ENCODE measurements around the gene CCR6. TPM values are rescaled to one million over a fixed set of nuclear protein-coding genes. Genes with fewer than 3 reads are reported as not detected.

CCR6 gene
- total RNA-seq, 1 experiment from 2014 or later, result not detected

- no peak overlapping the region; a peak in 1 of 7 replicates for H3K27ac Mint-ChIP-seq
- H3K56ac ChIP-seq (ENCODE audit: insufficient read length, low read depth, low read length), result no peak overlapping the region
- H4K91ac ChIP-seq (ENCODE audit: insufficient read length, low read depth, low read length), result no peak overlapping the region
- no peak overlapping the region for H3K4me3 Mint-ChIP-seq
- no peak overlapping the region for H2BK5ac ChIP-seq (ENCODE audit: insufficient read length, low read length)
- H3K4me2 ChIP-seq (ENCODE audit: insufficient read depth, insufficient read length, low read length), result no peak overlapping the region
- no peaks in the 10 kb centered on the region for H3K9me3 ChIP-seq (ENCODE audit: control insufficient read depth, low read depth, low read length)
- H4K20me1 ChIP-seq (ENCODE audit: control insufficient read depth, insufficient read depth, insufficient read length), result no peaks in the 10 kb centered on the region
- no peak overlapping the region for H2AFZ ChIP-seq (ENCODE audit: low read length)
- H3K4ac ChIP-seq (ENCODE audit: low read depth, low read length), result no peak overlapping the region
- H3K14ac ChIP-seq (ENCODE audit: insufficient read depth, low read length), result no peak overlapping the region
- H3K36me3 Mint-ChIP-seq (ENCODE audit: insufficient read depth in 1 of 3, low read depth in 3 of 3), result peaks cover 0 to 12% (median 5%) of the 10 kb centered on the region in 3 experiments; a peak in 5 of 7 replicates
- H4K5ac ChIP-seq (ENCODE audit: insufficient read length, low read depth, low read length), result no peak overlapping the region
- no peaks in the 10 kb centered on the region for H3K79me2 ChIP-seq (ENCODE audit: insufficient read depth, low read length)
- H3K4me1 ChIP-seq (ENCODE audit: insufficient read depth, low read length), result no peaks in the 10 kb centered on the region
- no peaks in the 10 kb centered on the region for H3K27me3 ChIP-seq (ENCODE audit: insufficient read depth, low read length)
- no CpG with 5 or more reads among the region's 8 CpGs for WGBS (ENCODE audit: extremely low coverage, insufficient read length, low lambda C conversion rate)
- no peak overlapping the region for H3T11ph ChIP-seq (ENCODE audit: low read length)
- no peak overlapping the region for H3K18ac ChIP-seq (ENCODE audit: insufficient read length, low read depth, low read length)
- peaks cover 5 to 14% of the 10 kb centered on the region in 2 experiments; a peak in 4 of 5 replicates for H3K9me3 Mint-ChIP-seq
- peaks cover 10 to 11% of the 10 kb centered on the region in 2 experiments for H3K4me1 Mint-ChIP-seq
- H3K27me3 Mint-ChIP-seq (ENCODE audit: low read depth), result peaks cover 11% of the 10 kb centered on the region
- H2BK120ac ChIP-seq (ENCODE audit: low read depth, low read length, poor library complexity, severe bottlenecking), result no peak overlapping the region
- no peak overlapping the region for H3K27ac ChIP-seq (ENCODE audit: insufficient read length, low read depth, low read length)
- no peak overlapping the region for H2BK12ac ChIP-seq (ENCODE audit: insufficient read length, low read depth, low read length)
- no peak overlapping the region for H3K23ac ChIP-seq (ENCODE audit: insufficient read length, low read depth, low read length)
- no peaks in the 10 kb centered on the region for H3K79me1 ChIP-seq (ENCODE audit: insufficient read depth, low read depth, low read length, poor library complexity, severe bottlenecking)
- H3K9ac ChIP-seq (ENCODE audit: extremely low read depth, insufficient read length, low read length), result no peak overlapping the region
- H4K8ac ChIP-seq (replicated peaks; ENCODE audit: insufficient read length, low read depth, low read length), result no peak overlapping the region
- no peak overlapping the region for H2AK5ac ChIP-seq (ENCODE audit: insufficient read length, low read length)
- H3K23me2 ChIP-seq (ENCODE audit: insufficient read length, low read depth, low read length, poor library complexity, severe bottlenecking), result no peaks in the 10 kb centered on the region
- H2BK15ac ChIP-seq (ENCODE audit: low read depth, low read length), result no peak overlapping the region
- TF ChIP-seq CTCF (conservative IDR thresholded peaks at IDR 0.05), result no peak
- no peak for DNase-seq
- H2BK20ac ChIP-seq (ENCODE audit: low read depth, low read length, poor library complexity, severe bottlenecking), result no peak overlapping the region
Observed at GRCh38 chr6:167121335-167121841, 1.5 kb upstream of the CCR6 start.
